Measurements from ENCODE around the gene TTLL8. TPM values are rescaled to one million over a fixed set of nuclear protein-coding genes. Genes with fewer than 3 reads are reported as not detected.

The TTLL8 gene
- polyA plus RNA-seq, 2 of the 4 experiments (the other 2 are of a cell fraction), result not detected

- no peak for TF ChIP-seq E2F6 (IDR thresholded peaks at IDR 0.05; ENCODE audit: borderline replicate concordance, low read depth)
These were observed 26.5 kb upstream of the TTLL8 start (continued) for GRCh38 chr22:50084614-50085021.

- no peak for FAIRE-seq
- no peak for DNase-seq (ENCODE audit: low read depth in 1 of 2, low spot score in 1 of 2)
- TF ChIP-seq MYC (IDR thresholded peaks at IDR 0.05; ENCODE audit: borderline replicate concordance, low read length) (no peak), PBX3 (IDR thresholded peaks at IDR 0.05) (no peak), JUN (IDR thresholded peaks at IDR 0.05) (no peak), CHD4 (IDR thresholded peaks at IDR 0.05; ENCODE audit: borderline replicate concordance) (no peak), CBX2 (IDR thresholded peaks at IDR 0.05; ENCODE audit: borderline replicate concordance, low read depth) (no peak), ZC3H11A (IDR thresholded peaks at IDR 0.05) (no peak), RNF2 (IDR thresholded peaks at IDR 0.05; ENCODE audit: borderline replicate concordance, low read depth) (no peak), ZSCAN20 (CRISPR knock-in tag; IDR thresholded peaks at IDR 0.05) (no peak), FOSL2 (IDR thresholded peaks at IDR 0.05) (no peak), FOSL2 (CRISPR knock-in tag; IDR thresholded peaks at IDR 0.05) (no peak), NR3C1 (IDR thresholded peaks at IDR 0.05) (no peak), RFX5 (IDR thresholded peaks at IDR 0.05) (no peak), MAX (IDR thresholded peaks at IDR 0.05) (no peak), CBX8 (IDR thresholded peaks at IDR 0.05) (no peak), EHMT2 (IDR thresholded peaks at IDR 0.05; ENCODE audit: low read depth) (no peak), SREBF2 (IDR thresholded peaks at IDR 0.05) (no peak), CTCF (IDR thresholded peaks at IDR 0.05) (no peak), ZFP36 (IDR thresholded peaks at IDR 0.05; ENCODE audit: borderline replicate concordance, partially characterized antibody) (no peak), RARB (CRISPR knock-in tag; IDR thresholded peaks at IDR 0.05) (no peak)
- Histone ChIP-seq H3K4me2 (no peak overlapping the region), H3K4me3 (no peak overlapping the region), H3K27ac (no peak overlapping the region), H3K4me1 (no peaks in the 10 kb centered on the region), H3K9me3 (no peaks in the 10 kb centered on the region)
- ChIA-PET CTCF (no interaction called here), POLR2A (no interaction called here)
- no peak; a peak in 1 of 6 replicates for ATAC-seq
- WGBS (ENCODE audit: missing lambda C conversion rate), result 37% methylated on average over 3 of the region's 10 CpGs
These were observed 26.0 kb upstream of the TTLL8 start for GRCh38 chr22:50084080-50084477.

GRCh38 chr22:50083462-50084079 lies 25.5 kb upstream of the TTLL8 start:
- no peak for ATAC-seq
- POLR2A ChIA-PET, result no interaction called here
- Histone ChIP-seq H3K4me2 (no peak overlapping the region), H3K9me3 (no peaks in the 10 kb centered on the region), H3K4me1 (no peaks in the 10 kb centered on the region), H3K4me3 (no peak overlapping the region), H3K27ac (no peak overlapping the region)
- TF ChIP-seq NPAS2 (CRISPR knock-in tag; IDR thresholded peaks at IDR 0.05; ENCODE audit: borderline replicate concordance) (no peak), HOXB13 (CRISPR knock-in tag; IDR thresholded peaks at IDR 0.05; ENCODE audit: low read depth) (no peak), ATOH8 (CRISPR knock-in tag; IDR thresholded peaks at IDR 0.05; ENCODE audit: low read depth) (no peak), JUNB (IDR thresholded peaks at IDR 0.05) (no peak), ESRRA (IDR thresholded peaks at IDR 0.05; ENCODE audit: borderline replicate concordance, low read length) (no peak), FOSB (CRISPR knock-in tag; IDR thresholded peaks at IDR 0.05) (no peak), CTCF (IDR thresholded peaks at IDR 0.05) (no peak), NR3C1 (IDR thresholded peaks at IDR 0.05) (no peak)
- 79% methylated on average over 7 of the region's 18 CpGs for WGBS (ENCODE audit: missing lambda C conversion rate)
- CTCF ChIA-PET, result no interaction called here
- DNase-seq (ENCODE audit: low read depth in 1 of 2, low spot score in 1 of 2), result no peak
- FAIRE-seq, result no peak

Measured in A549 (cell line).